ENCODE data around the gene COA6. TPM values are rescaled to one million over a fixed set of nuclear protein-coding genes. Genes with fewer than 3 reads are reported as not detected.
A peak's percentile ranks its signal among the peaks of the same experiment; 100 is the strongest.
"Not testable (repeated sequence)": the region's sequence is repeated elsewhere in the genome, so short reads cannot be mapped to it uniquely, and the experiment has no call there.

COA6 gene
- polyA plus RNA-seq, 1 donor (not counting 4 experiments of a cell fraction or from before 2014, with no cell fraction given), result 36.0 TPM

GRCh38 chr1:234373959-234374254 is 651 bp downstream of the COA6 start:
- H3K9me3 ChIP-seq (ENCODE audit: control insufficient read depth, low read depth, low read length), result no peaks in the 10 kb centered on the region
- TF ChIP-seq CTCF (optimal IDR thresholded peaks at IDR 0.05 in 1 of 3, IDR thresholded peaks at IDR 0.05 in 1 of 3, conservative IDR thresholded peaks at IDR 0.05 in 1 of 3; ENCODE audit: extremely low read depth in 1 of 3, insufficient read depth in 2 of 3, low read length in 3 of 3), result no peak
- TF ChIP-seq EZH2 (IDR thresholded peaks at IDR 0.05; ENCODE audit: low read length), result no peak
- peaks cover 28% of the 10 kb centered on the region for H3K79me2 ChIP-seq (ENCODE audit: control insufficient read depth, insufficient read depth, low read length)
- H3K4me2 ChIP-seq (ENCODE audit: control insufficient read depth, extremely low read depth, insufficient read depth, low read depth, low read length), result peak overlapping the region; percentile 93
- DNase-seq (ENCODE audit: low read depth, low spot score), result no peak
- no peaks in the 10 kb centered on the region for H3K27me3 ChIP-seq (ENCODE audit: control insufficient read depth, extremely low read depth, insufficient read depth, low read length)
- peak overlapping the region; percentile 57 to 82 (median 67) for H3K4me3 ChIP-seq (ENCODE audit: control insufficient read depth in 2 of 3, extremely low read depth in 1 of 3, insufficient read depth in 2 of 3, low read depth in 1 of 3, low read length in 3 of 3)
- no peaks in the 10 kb centered on the region for H3K9me1 ChIP-seq (ENCODE audit: control insufficient read depth, extremely low read depth, insufficient read depth, low read length)
- H3K4me1 ChIP-seq (ENCODE audit: control insufficient read depth, extremely low read depth, insufficient read depth, low read length), result peaks cover 30% of the 10 kb centered on the region
- peaks cover 13 to 19% of the 10 kb centered on the region in 2 experiments for H3K36me3 ChIP-seq (ENCODE audit: control insufficient read depth in 2 of 2, extremely low read depth in 1 of 2, insufficient read depth in 2 of 2, low read length in 2 of 2)
- dilution Hi-C loops (cut with MboI; ENCODE audit: extremely low pct_ligation_motif_present, low sequenced_read_pairs), result no loop called here
- no peaks in the 10 kb centered on the region for H4K20me1 ChIP-seq (ENCODE audit: control insufficient read depth, extremely low read depth, insufficient read depth, low read length)
- H3K27ac ChIP-seq (ENCODE audit: control insufficient read depth, insufficient read depth, low read length), result peak overlapping the region; percentile 97
- FAIRE-seq, result no peak
- H3K9ac ChIP-seq (ENCODE audit: control insufficient read depth, extremely low read depth, insufficient read depth, low read length), result peak overlapping the region; percentile 87
- peak overlapping the region; percentile 88 for H2AFZ ChIP-seq (ENCODE audit: control insufficient read depth, low read length)

GRCh38 chr1:234375672-234376071 is 2.4 kb downstream of the COA6 start:
- H3K4me1 ChIP-seq (ENCODE audit: control insufficient read depth, extremely low read depth, insufficient read depth, low read length), result peaks cover 16% of the 10 kb centered on the region
- no peaks in the 10 kb centered on the region for H3K9me3 ChIP-seq (ENCODE audit: control insufficient read depth, low read depth, low read length)
- peaks cover 30% of the 10 kb centered on the region for H3K79me2 ChIP-seq (ENCODE audit: control insufficient read depth, insufficient read depth, low read length)
- no peaks in the 10 kb centered on the region for H3K27me3 ChIP-seq (ENCODE audit: control insufficient read depth, extremely low read depth, insufficient read depth, low read length)
- no peak for TF ChIP-seq EZH2 (IDR thresholded peaks at IDR 0.05; ENCODE audit: low read length)
- TF ChIP-seq CTCF (optimal IDR thresholded peaks at IDR 0.05 in 1 of 3, IDR thresholded peaks at IDR 0.05 in 1 of 3, conservative IDR thresholded peaks at IDR 0.05 in 1 of 3; ENCODE audit: extremely low read depth in 1 of 3, insufficient read depth in 2 of 3, low read length in 3 of 3), result no peak
- peaks cover 17 to 25% of the 10 kb centered on the region in 2 experiments for H3K36me3 ChIP-seq (ENCODE audit: control insufficient read depth in 2 of 2, extremely low read depth in 1 of 2, insufficient read depth in 2 of 2, low read length in 2 of 2)
- H2AFZ ChIP-seq (ENCODE audit: control insufficient read depth, low read length), result no peak overlapping the region
- FAIRE-seq, result no peak
- no peak overlapping the region for H3K9ac ChIP-seq (ENCODE audit: control insufficient read depth, extremely low read depth, insufficient read depth, low read length)
- H3K4me3 ChIP-seq (ENCODE audit: control insufficient read depth in 2 of 3, extremely low read depth in 1 of 3, insufficient read depth in 2 of 3, low read depth in 1 of 3, low read length in 3 of 3), result no peak overlapping the region
- H3K27ac ChIP-seq (ENCODE audit: control insufficient read depth, insufficient read depth, low read length), result no peak overlapping the region
- dilution Hi-C loops (cut with MboI; ENCODE audit: extremely low pct_ligation_motif_present, low sequenced_read_pairs), result no loop called here
- no peak overlapping the region for H3K4me2 ChIP-seq (ENCODE audit: control insufficient read depth, extremely low read depth, insufficient read depth, low read depth, low read length)
- H3K9me1 ChIP-seq (ENCODE audit: control insufficient read depth, extremely low read depth, insufficient read depth, low read length), result no peaks in the 10 kb centered on the region
- H4K20me1 ChIP-seq (ENCODE audit: control insufficient read depth, extremely low read depth, insufficient read depth, low read length), result no peaks in the 10 kb centered on the region
- DNase-seq (ENCODE audit: low read depth, low spot score), result no peak

- H3K9me1 ChIP-seq (ENCODE audit: control insufficient read depth, extremely low read depth, insufficient read depth, low read length); H2AFZ ChIP-seq (ENCODE audit: control insufficient read depth, low read length); dilution Hi-C loops (cut with MboI; ENCODE audit: extremely low pct_ligation_motif_present, low sequenced_read_pairs); FAIRE-seq; H3K9me3 ChIP-seq (ENCODE audit: control insufficient read depth, low read depth, low read length); H3K27me3 ChIP-seq (ENCODE audit: control insufficient read depth, extremely low read depth, insufficient read depth, low read length); H3K4me1 ChIP-seq (ENCODE audit: control insufficient read depth, extremely low read depth, insufficient read depth, low read length); H3K4me2 ChIP-seq (ENCODE audit: control insufficient read depth, extremely low read depth, insufficient read depth, low read depth, low read length); H4K20me1 ChIP-seq (ENCODE audit: control insufficient read depth, extremely low read depth, insufficient read depth, low read length); H3K9ac ChIP-seq (ENCODE audit: control insufficient read depth, extremely low read depth, insufficient read depth, low read length); DNase-seq (ENCODE audit: low read depth, low spot score); H3K4me3 ChIP-seq (ENCODE audit: control insufficient read depth in 2 of 3, extremely low read depth in 1 of 3, insufficient read depth in 2 of 3, low read depth in 1 of 3, low read length in 3 of 3); H3K27ac ChIP-seq (ENCODE audit: control insufficient read depth, insufficient read depth, low read length): not testable (repeated sequence)
- Histone ChIP-seq H3K36me3 (ENCODE audit: control insufficient read depth in 2 of 2, extremely low read depth in 1 of 2, insufficient read depth in 2 of 2, low read length in 2 of 2) (peaks cover 20 to 25% of the 10 kb centered on the region in 2 experiments), H3K79me2 (ENCODE audit: control insufficient read depth, insufficient read depth, low read length) (peaks cover 16% of the 10 kb centered on the region)
These were observed 6.4 kb downstream of the COA6 start for GRCh38 chr1:234379591-234380109.

Data from keratinocyte (primary cell).